K562 (cell line): ENCODE data around the gene NECTIN2. TPM values are rescaled to one million over a fixed set of nuclear protein-coding genes. Genes with fewer than 3 reads are reported as not detected.
A peak's percentile ranks its signal among the peaks of the same experiment; 100 is the strongest.

ENCODE experiments used
- ATAC-seq: fragments of 200-7000 bp; cut with Tn5 transposase; 3 replicates; pipeline ENCODE4 v1.9.1; 2020; ENCODE audit warnings: moderate library complexity
- BruUV-seq: library from RNA; stranded (reverse); fragments of 400-500 nt; replicated peaks from 2 replicates; lab custom pipeline; 2021; lab: Mats Ljungman, UMichigan
- CTCF ChIA-PET: fragments of 300-600 bp; formaldehyde crosslinking; extraction: SDS; loops from one replicate; lab custom pipeline; 2021; ENCODE audit warnings: low intra/inter-chr PET ratio; lab: Yijun Ruan, JAX
- POLR2A ChIA-PET: fragments of 300-600, 350-650 bp; sonication (Branson Sonifier 250); formaldehyde crosslinking; extraction: SDS; loops from one replicate; lab custom pipeline; 2021; ENCODE audit warnings: antibody characterized with exemption, inconsistent platforms; lab: Yijun Ruan, JAX
- DNase-seq, 4 experiments: peaks; one replicate each; pipeline versions ENCODE4 v3.0.0 to v3.0.0-alpha.2; 2011 to 2018; ENCODE audit warnings: low spot score in 3 of 4, mixed read lengths in 3 of 4; ENCODE audit errors: extremely low read depth in 1 of 4
- FAIRE-seq: peaks from 2 replicates; lab custom pipeline; 2011; peaks lifted over from hg19 to GRCh38; lab: Jason Lieb, UNC
- H2AFZ ChIP-seq: 2 replicates; pipeline ENCODE4 v1.6.0; 2011; ENCODE audit warnings: low read depth, low read length, control low read depth, inconsistent platforms
- H3K27ac ChIP-seq: fragments of 200-600 bp; 3 replicates; pipeline ENCODE4 v1.8.0; 2011; ENCODE audit warnings: low read depth, mild to moderate bottlenecking, control low read depth, inconsistent platforms, low read length, moderate library complexity, mixed read lengths; ENCODE audit errors: extremely low read depth
- H3K27me3 ChIP-seq, 2 experiments: fragments of 300-600 bp in 1 of 2; 2 replicates in 1 of 2; 3 replicates in 1 of 2; pipeline versions ENCODE4 v1.6.0 to v1.8.0; 2011; ENCODE audit warnings: inconsistent platforms in 2 of 2, low read length in 2 of 2, mild to moderate bottlenecking in 1 of 2, mixed read lengths in 1 of 2, moderate library complexity in 1 of 2; ENCODE audit not compliant: control insufficient read depth in 2 of 2, insufficient read depth in 2 of 2
- H3K36me3 ChIP-seq: fragments of 300-600 bp; 3 replicates; pipeline ENCODE4 v1.8.0; 2011; ENCODE audit warnings: mild to moderate bottlenecking, low read length, inconsistent platforms; ENCODE audit not compliant: control insufficient read depth, insufficient read depth
- H3K4me1 ChIP-seq, 2 experiments: fragments of 200-600 bp in 1 of 2; replicated peaks in 1 of 2; 2 replicates in 1 of 2; 3 replicates in 1 of 2; pipeline versions ENCODE4 v1.5.1 to v1.8.0; 2011; ENCODE audit warnings: inconsistent platforms in 2 of 2, low read length in 2 of 2, mild to moderate bottlenecking in 1 of 2, mixed read lengths in 1 of 2, moderate library complexity in 1 of 2; ENCODE audit not compliant: control insufficient read depth in 2 of 2, insufficient read depth in 2 of 2
- H3K4me2 ChIP-seq: 2 replicates; pipeline ENCODE4 v1.6.1; 2011; ENCODE audit warnings: low read length, control low read depth, inconsistent platforms, mixed read lengths; ENCODE audit not compliant: insufficient read depth
- H3K4me3 ChIP-seq: fragments of 200-600 bp; sonication (generic), shearing (Covaris generic); 2 replicates; pipeline ENCODE4 v1.5.1; 2016; ENCODE audit warnings: control low read depth, inconsistent platforms
- H3K79me2 ChIP-seq: fragments of 200-600 bp; 3 replicates; pipeline ENCODE4 v1.8.0; 2011; ENCODE audit warnings: low read length, inconsistent platforms; ENCODE audit not compliant: control insufficient read depth, insufficient read depth
- H3K9ac ChIP-seq, 2 experiments: 2 replicates each; pipeline versions ENCODE4 v1.6.0 to v1.6.1; 2011; ENCODE audit warnings: low read depth in 2 of 2, low read length in 2 of 2, control low read depth in 1 of 2, inconsistent platforms in 1 of 2, mild to moderate bottlenecking in 1 of 2, mixed read lengths in 1 of 2; ENCODE audit not compliant: insufficient read depth in 1 of 2
- H3K9me1 ChIP-seq: one replicate; pipeline ENCODE4 v1.6.0; 2011; ENCODE audit warnings: inconsistent platforms, mild to moderate bottlenecking, low read length, moderate library complexity; ENCODE audit not compliant: control insufficient read depth, insufficient read depth
- H3K9me3 ChIP-seq: replicated peaks from 2 replicates; pipeline ENCODE4 v1.5.1; 2011; ENCODE audit warnings: low read depth, low read length, inconsistent platforms; ENCODE audit not compliant: control insufficient read depth, insufficient read depth
- H4K20me1 ChIP-seq: replicated peaks from 2 replicates; pipeline ENCODE4 v1.6.1; 2011; ENCODE audit warnings: low read length, inconsistent platforms, mixed read lengths; ENCODE audit not compliant: control insufficient read depth, insufficient read depth
- BRCA1 ChIP-seq, 2 experiments: fragments of 450-650 bp in 1 of 2; sonication (generic) in 1 of 2; formaldehyde crosslinking in 1 of 2; IDR thresholded peaks; 2 replicates each; pipeline versions ENCODE4 v1.5.0 to v1.6.1; 2017 to 2020; ENCODE audit warnings: mild to moderate bottlenecking in 1 of 2, missing genetic modification reagents in 1 of 2
- CHD4 ChIP-seq: fragments of 200-600 bp; sonication (generic); IDR thresholded peaks from 3 replicates; pipeline ENCODE4 v1.6.1; 2012; ENCODE audit warnings: low read depth, mild to moderate bottlenecking, mixed read lengths, low read length, inconsistent platforms; ENCODE audit not compliant: insufficient read depth, insufficient replicate concordance, poor library complexity, severe bottlenecking
- FOXM1 ChIP-seq, 2 experiments: fragments of 450-650 bp in 1 of 2; sonication (generic) in 1 of 2; formaldehyde crosslinking in 1 of 2; IDR thresholded peaks; 2 replicates each; pipeline versions ENCODE4 v1.6.1 to v1.9.0; 2017 to 2022; ENCODE audit warnings: low read depth in 2 of 2, mild to moderate bottlenecking in 2 of 2, missing genetic modification reagents in 1 of 2, moderate library complexity in 1 of 2
- GATAD2B ChIP-seq: fragments of 450-650 bp; IDR thresholded peaks from 2 replicates; pipeline ENCODE4 v1.6.1; 2017; ENCODE audit warnings: mild to moderate bottlenecking, borderline replicate concordance
- SIRT6 ChIP-seq: IDR thresholded peaks from one replicate; pipeline ENCODE4 v1.6.1; 2012; ENCODE audit warnings: low read depth, mild to moderate bottlenecking, control low read depth, inconsistent platforms, low read length, moderate library complexity
- SMAD3 ChIP-seq: fragments of 450-650 bp; formaldehyde crosslinking; conservative IDR thresholded peaks from 2 replicates; pipeline ENCODE4 v1.4.0; 2020; ENCODE audit warnings: mild to moderate bottlenecking
- ZFP91 ChIP-seq: sonication (generic); formaldehyde crosslinking; IDR thresholded peaks from 2 replicates; pipeline ENCODE4 v1.8.0; 2022; ENCODE audit warnings: mild to moderate bottlenecking, missing genetic modification reagents
- ZNF583 ChIP-seq: fragments of 250-450 bp; sonication (Bioruptor Pico); IDR thresholded peaks from 2 replicates; pipeline ENCODE4 v1.4.0; 2020
- ZNF586 ChIP-seq: fragments of 450-650 bp; formaldehyde crosslinking; conservative IDR thresholded peaks from 2 replicates; pipeline ENCODE4 v1.4.0; 2020; ENCODE audit warnings: mild to moderate bottlenecking, moderate library complexity
- ZNF75A ChIP-seq: fragments of 450-650 bp; formaldehyde crosslinking; IDR thresholded peaks from 2 replicates; pipeline ENCODE4 v1.4.0; 2020; ENCODE audit warnings: mild to moderate bottlenecking
- ZNF780A ChIP-seq: fragments of 250-450 bp; sonication (Bioruptor Pico); IDR thresholded peaks from 2 replicates; pipeline ENCODE4 v1.5.0; 2021; ENCODE audit warnings: mild to moderate bottlenecking
- WGBS: fragments of 100-300 bp; shearing (Covaris generic); methylation state at CpG from one replicate; pipeline ENCODE4 v1.1.6; 2016; ENCODE audit warnings: low coverage, mixed read lengths; ENCODE audit not compliant: insufficient coverage; ENCODE audit errors: missing lambda C conversion rate; 5-methylcytosine and 5-hydroxymethylcytosine counted together
- in situ Hi-C: fragments of 300-500 bp; cut with MboI; formaldehyde crosslinking; loops from 4 replicates; pipeline ENCODE4 v1.15.0; 2018; ENCODE audit warnings: inconsistent platforms, mixed read lengths
- intact Hi-C: fragments of 100-400 bp; cut with micrococcal nuclease; formaldehyde crosslinking; loops from 2 replicates; pipeline ENCODE4 v1.14.2; 2022
- polyA plus RNA-seq, 8 experiments: library from polyadenylated mRNA; depleted of rRNA in 4 of 8; stranded (reverse) in 5 of 8; unstranded in 3 of 8; fragments of >200 nt; fragmentation: Nextera tagmentation in 2 of 8; fragmentation: Illumina TruSeq in 1 of 8; extraction: Ambion mirVana in 2 of 8; extraction: Trizol in 1 of 8; gene quantifications; 2 replicates each; pipeline versions ENCODE4 v1.2.1 to v1.2.3, GENCODE V29; 2011 to 2014; ENCODE audit warnings: inconsistent platforms in 1 of 8, missing spikeins in 1 of 8
- total RNA-seq, 7 experiments: library from RNA; depleted of rRNA in 6 of 7; stranded (reverse); fragments of >200 nt in 6 of 7; fragmentation: Illumina TruSeq in 2 of 7; extraction: Trizol in 2 of 7; gene quantifications; 2 replicates each; pipeline versions ENCODE4 v1.2.1 to v1.2.3, GENCODE V29; 2011 to 2021; ENCODE audit warnings: low replicate concordance in 1 of 7
- TF ChIP-seq, protein P1 (sequence below): IDR thresholded peaks from 2 replicates; pipeline ENCODE4 v1.6.1; 2012; ENCODE audit warnings: low read depth, low read length, improper control_type of control experiment, borderline replicate concordance
- TF ChIP-seq, protein P2 (sequence below): fragments of 150-350 bp; IDR thresholded peaks from 2 replicates; pipeline ENCODE4 v1.6.1; 2014; ENCODE audit warnings: low read depth, mild to moderate bottlenecking, low read length, borderline replicate concordance
- TF ChIP-seq, protein P3 (sequence below), 2 experiments: fragments of 250-450 bp in 1 of 2; fragments of 450-650 bp in 1 of 2; sonication (Bioruptor Pico) in 1 of 2; IDR thresholded peaks; 2 replicates each; pipeline versions ENCODE4 v1.6.1 to v1.8.0; 2016 to 2021; ENCODE audit warnings: mild to moderate bottlenecking in 2 of 2, moderate library complexity in 2 of 2, missing compliant biosample characterization in 1 of 2, missing genetic modification characterization in 1 of 2

Gene NECTIN2
- total and polyA plus RNA-seq, 9 of the 15 experiments (the other 6 are each of a cell fraction or from before 2014, with no cell fraction given): 3.9 to 94.9 (median 34.9) TPM

DNA sequence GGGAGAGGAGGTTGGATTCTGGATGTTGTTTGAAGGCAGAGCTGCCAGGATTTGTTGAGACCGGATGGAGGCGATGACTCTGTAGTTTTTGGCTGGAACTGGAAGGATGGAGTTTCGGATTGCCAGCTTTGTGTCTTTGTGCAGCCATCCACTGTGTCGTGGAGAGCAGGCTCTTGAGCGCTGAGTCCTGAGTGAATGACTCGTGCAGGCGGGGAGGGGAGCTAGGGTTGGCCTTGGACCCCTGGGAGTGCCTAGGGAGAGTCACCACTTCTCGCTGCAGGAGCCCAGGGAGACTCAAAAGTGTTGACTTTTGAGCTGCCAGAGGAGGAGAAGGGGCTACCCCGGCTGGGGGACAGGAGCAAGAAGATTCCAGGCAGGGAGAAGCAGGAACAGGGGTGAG is 48.8 kb downstream of the NECTIN2 start:
- Histone ChIP-seq H4K20me1 (peaks cover 6% of the 10 kb centered on the region; the same call in 1 of the 2 replicates), H3K4me3 (no peak overlapping the region), H3K9ac (peak overlapping the region in 1 of 2 experiments; percentile 65; a peak in 2 of 4 replicates), H3K9me3 (no peaks in the 10 kb centered on the region), H3K36me3 (peaks cover 78% of the 10 kb centered on the region), H3K9me1 (peaks cover 3% of the 10 kb centered on the region), H3K4me2 (no peak overlapping the region), H3K27ac (no peak overlapping the region), H3K27me3 (no peaks in the 10 kb centered on the region), H2AFZ (no peak overlapping the region), H3K79me2 (peaks cover 63% of the 10 kb centered on the region), H3K4me1 (peaks cover 12 to 33% of the 10 kb centered on the region in 2 experiments)
- CTCF ChIA-PET: no interaction called here
- in situ Hi-C loops (loop anchor here (10.0 kb wide), 1 partner anchor 160 kb away; no protein-coding TSS in a partner anchor), intact Hi-C loops (no loop called here)
- FAIRE-seq (no peak), ATAC-seq (no peak), DNase-seq (no peak)
- no TSS peak for BruUV-seq
- POLR2A ChIA-PET: interaction anchor here (1.2 to 1.9 kb wide), 2 partner anchors 8 to 10 kb away, joined by 3 to 11 read pairs; partner anchors contain the start of gene APOE
- WGBS: 83% methylated on average over 9 of the region's 9 CpGs
- TF ChIP-seq SMAD3 (CRISPR knock-in tag) (no peak), ZNF586 (CRISPR knock-in tag) (no peak), CHD4 (no peak), BRCA1 (IDR thresholded peaks at IDR 0.05) (no peak), BRCA1 (CRISPR knock-in tag; IDR thresholded peaks at IDR 0.05) (no peak), SIRT6 (no peak), ZFP91 (no peak), ZNF583 (CRISPR knock-in tag) (no peak), ZNF780A (no peak), ZNF75A (CRISPR knock-in tag) (no peak), FOXM1 (IDR thresholded peaks at IDR 0.05; ENCODE audit: low read depth) (no peak), FOXM1 (CRISPR knock-in tag; IDR thresholded peaks at IDR 0.05; ENCODE audit: low read depth) (no peak), GATAD2B (no peak)
- TF ChIP-seq, protein P1, sequence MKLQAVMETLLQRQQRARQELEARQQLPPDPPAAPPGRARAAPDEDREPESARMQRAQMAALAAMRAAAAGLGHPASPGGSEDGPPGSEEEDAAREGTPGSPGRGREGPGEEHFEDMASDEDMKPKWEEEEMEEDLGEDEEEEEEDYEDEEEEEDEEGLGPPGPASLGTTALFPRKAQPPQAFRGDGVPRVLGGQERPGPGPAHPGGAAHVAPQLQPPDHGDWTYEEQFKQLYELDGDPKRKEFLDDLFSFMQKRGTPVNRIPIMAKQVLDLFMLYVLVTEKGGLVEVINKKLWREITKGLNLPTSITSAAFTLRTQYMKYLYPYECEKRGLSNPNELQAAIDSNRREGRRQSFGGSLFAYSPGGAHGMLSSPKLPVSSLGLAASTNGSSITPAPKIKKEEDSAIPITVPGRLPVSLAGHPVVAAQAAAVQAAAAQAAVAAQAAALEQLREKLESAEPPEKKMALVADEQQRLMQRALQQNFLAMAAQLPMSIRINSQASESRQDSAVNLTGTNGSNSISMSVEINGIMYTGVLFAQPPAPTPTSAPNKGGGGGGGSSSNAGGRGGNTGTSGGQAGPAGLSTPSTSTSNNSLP: no peak
- TF ChIP-seq, protein P2, sequence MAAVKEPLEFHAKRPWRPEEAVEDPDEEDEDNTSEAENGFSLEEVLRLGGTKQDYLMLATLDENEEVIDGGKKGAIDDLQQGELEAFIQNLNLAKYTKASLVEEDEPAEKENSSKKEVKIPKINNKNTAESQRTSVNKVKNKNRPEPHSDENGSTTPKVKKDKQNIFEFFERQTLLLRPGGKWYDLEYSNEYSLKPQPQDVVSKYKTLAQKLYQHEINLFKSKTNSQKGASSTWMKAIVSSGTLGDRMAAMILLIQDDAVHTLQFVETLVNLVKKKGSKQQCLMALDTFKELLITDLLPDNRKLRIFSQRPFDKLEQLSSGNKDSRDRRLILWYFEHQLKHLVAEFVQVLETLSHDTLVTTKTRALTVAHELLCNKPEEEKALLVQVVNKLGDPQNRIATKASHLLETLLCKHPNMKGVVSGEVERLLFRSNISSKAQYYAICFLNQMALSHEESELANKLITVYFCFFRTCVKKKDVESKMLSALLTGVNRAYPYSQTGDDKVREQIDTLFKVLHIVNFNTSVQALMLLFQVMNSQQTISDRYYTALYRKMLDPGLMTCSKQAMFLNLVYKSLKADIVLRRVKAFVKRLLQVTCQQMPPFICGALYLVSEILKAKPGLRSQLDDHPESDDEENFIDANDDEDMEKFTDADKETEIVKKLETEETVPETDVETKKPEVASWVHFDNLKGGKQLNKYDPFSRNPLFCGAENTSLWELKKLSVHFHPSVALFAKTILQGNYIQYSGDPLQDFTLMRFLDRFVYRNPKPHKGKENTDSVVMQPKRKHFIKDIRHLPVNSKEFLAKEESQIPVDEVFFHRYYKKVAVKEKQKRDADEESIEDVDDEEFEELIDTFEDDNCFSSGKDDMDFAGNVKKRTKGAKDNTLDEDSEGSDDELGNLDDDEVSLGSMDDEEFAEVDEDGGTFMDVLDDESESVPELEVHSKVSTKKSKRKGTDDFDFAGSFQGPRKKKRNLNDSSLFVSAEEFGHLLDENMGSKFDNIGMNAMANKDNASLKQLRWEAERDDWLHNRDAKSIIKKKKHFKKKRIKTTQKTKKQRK: no peak
- TF ChIP-seq, protein P3, sequence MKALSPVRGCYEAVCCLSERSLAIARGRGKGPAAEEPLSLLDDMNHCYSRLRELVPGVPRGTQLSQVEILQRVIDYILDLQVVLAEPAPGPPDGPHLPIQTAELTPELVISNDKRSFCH (CRISPR knock-in tag; IDR thresholded peaks at IDR 0.05): no peak
- TF ChIP-seq, protein P3 (tag; IDR thresholded peaks at IDR 0.05): no peak
